PC-3 (cell line): ENCODE data around the gene SUGCT. TPM values are rescaled to one million over a fixed set of nuclear protein-coding genes. Genes with fewer than 3 reads are reported as not detected.

Experiments used
- ATAC-seq: fragments of 200-7000 bp; cut with Tn5 transposase; 2 replicates; pipeline ENCODE4 v1.9.1; 2020; ENCODE audit warnings: mild to moderate bottlenecking, moderate library complexity
- BruUV-seq: library from RNA; stranded (reverse); fragments of 400-500 nt; replicated peaks from 2 replicates; lab custom pipeline; 2021; lab: Mats Ljungman, UMichigan
- CTCF ChIA-PET: fragments of 300-600 bp; sonication (Branson Sonifier 250); formaldehyde crosslinking; loops from one replicate; lab custom pipeline; 2022; ENCODE audit warnings: antibody characterized with exemption; lab: Charles Lee
- POLR2A ChIA-PET: fragments of 300-600 bp; sonication (Branson Sonifier 250); formaldehyde crosslinking; loops from one replicate; lab custom pipeline; 2022; ENCODE audit warnings: antibody characterized with exemption; ENCODE audit not compliant: unreplicated experiment; lab: Charles Lee
- DNase-seq: peaks from one replicate; pipeline ENCODE4 v3.0.0-alpha.2; 2015
- H2AFZ ChIP-seq: fragments of 300-600 bp; sonication (generic); 2 replicates; pipeline ENCODE4 v1.6.0; 2016; ENCODE audit warnings: antibody characterized with exemption, low read length
- H3F3A ChIP-seq: fragments of 300-600 bp; sonication (generic); one replicate; pipeline ENCODE4 v1.6.0; 2017; ENCODE audit warnings: antibody characterized with exemption, low read length, control low read depth, mild to moderate bottlenecking; ENCODE audit not compliant: unreplicated experiment
- H3K27ac ChIP-seq: fragments of 300-600 bp; sonication (generic); 2 replicates; pipeline ENCODE4 v1.5.1; 2016; ENCODE audit warnings: mild to moderate bottlenecking, low read length
- H3K27me3 ChIP-seq: fragments of 300-600 bp; sonication (generic); 2 replicates; pipeline ENCODE4 v1.6.1; 2016; ENCODE audit warnings: low read length, mixed read lengths
- H3K36me3 ChIP-seq: fragments of 300-600 bp; sonication (generic); 2 replicates; pipeline ENCODE4 v1.6.1; 2016; ENCODE audit warnings: low read depth, mixed run types, low read length, mixed read lengths
- H3K4me1 ChIP-seq: fragments of 300-600 bp; sonication (generic); 2 replicates; pipeline ENCODE4 v1.5.1; 2016; ENCODE audit warnings: low read length; ENCODE audit not compliant: insufficient read depth
- H3K4me2 ChIP-seq: fragments of 300-600 bp; sonication (generic); 2 replicates; pipeline ENCODE4 v1.6.0; 2016; ENCODE audit warnings: low read length
- H3K4me3 ChIP-seq: fragments of 300-600 bp; sonication (generic); 2 replicates; pipeline ENCODE4 v1.5.1; 2016; ENCODE audit warnings: mild to moderate bottlenecking, low read length, mixed read lengths
- H3K79me2 ChIP-seq: fragments of 300-600 bp; sonication (generic); 2 replicates; pipeline ENCODE4 v1.6.1; 2017; ENCODE audit warnings: low read length, mixed read lengths
- H3K9ac ChIP-seq: fragments of 300-600 bp; sonication (generic); 2 replicates; pipeline ENCODE4 v1.6.0; 2016; ENCODE audit warnings: mild to moderate bottlenecking, low read length
- H3K9me2 ChIP-seq: fragments of 300-600 bp; sonication (generic); replicated peaks from 2 replicates; pipeline ENCODE4 v1.6.1; 2016; ENCODE audit warnings: mixed run types, low read length, mixed read lengths
- H3K9me3 ChIP-seq: fragments of 300-600 bp; sonication (generic); 2 replicates; pipeline ENCODE4 v1.6.1; 2016; ENCODE audit warnings: low read length, mixed read lengths
- H4K20me1 ChIP-seq: fragments of 300-600 bp; sonication (generic); 2 replicates; pipeline ENCODE4 v1.6.1; 2016; ENCODE audit warnings: low read length, mixed read lengths
- EZH2 ChIP-seq: fragments of 300-600 bp; sonication (generic); IDR thresholded peaks from one replicate; pipeline ENCODE4 v1.6.1; 2017; ENCODE audit warnings: antibody characterized with exemption, mild to moderate bottlenecking, low read length; ENCODE audit not compliant: unreplicated experiment
- EZH2phosphoT487 ChIP-seq: fragments of 300-600 bp; sonication (generic); IDR thresholded peaks from 2 replicates; pipeline ENCODE4 v1.6.1; 2018; ENCODE audit warnings: mild to moderate bottlenecking, antibody characterized with exemption, low read length, borderline replicate concordance
- intact Hi-C: fragments of 100-400 bp; cut with micrococcal nuclease; formaldehyde crosslinking; loops from 2 replicates; pipeline ENCODE4 v1.9.0; 2023
- total RNA-seq: library from RNA; depleted of rRNA; stranded (reverse); fragments of >200 nt; gene quantifications from 2 replicates; pipeline ENCODE4 v1.2.3, GENCODE V29; 2014
- TF ChIP-seq, protein P1 (sequence below): fragments of 300-600 bp; sonication (generic); conservative IDR thresholded peaks from 2 replicates; pipeline ENCODE4 v1.5.1; 2017; ENCODE audit warnings: antibody characterized with exemption, low read depth, mild to moderate bottlenecking, low read length

The SUGCT gene
- total RNA-seq, 1 experiment from 2014 or later: 2.9 TPM

DNA sequence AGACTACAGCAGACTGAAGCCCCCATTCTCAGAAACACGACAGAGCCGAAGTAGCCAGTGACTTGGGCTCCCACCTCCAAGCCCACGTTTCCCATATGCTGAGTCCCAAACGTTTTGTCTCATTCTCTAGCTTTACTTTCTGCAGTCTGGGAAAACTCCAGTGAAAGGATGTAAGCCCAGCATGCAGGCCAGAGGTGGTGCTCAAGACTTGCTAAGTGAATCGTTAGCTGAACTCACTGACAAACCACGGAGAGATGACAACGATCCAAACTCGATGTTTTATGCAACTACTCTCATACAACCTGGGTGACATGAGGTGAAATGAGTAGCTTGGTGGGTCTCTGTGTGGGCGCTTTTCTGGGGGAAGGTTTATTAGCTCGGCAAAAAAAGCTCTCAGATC is 731.8 kb downstream of the SUGCT start:
- Histone ChIP-seq H4K20me1 (no peaks in the 10 kb centered on the region), H3K9ac (no peak overlapping the region), H3F3A (no peaks in the 10 kb centered on the region), H3K27me3 (no peaks in the 10 kb centered on the region), H3K79me2 (no peaks in the 10 kb centered on the region), H3K27ac (no peak overlapping the region), H3K9me2 (no peaks in the 10 kb centered on the region), H3K4me3 (no peak overlapping the region), H3K4me1 (no peaks in the 10 kb centered on the region), H3K9me3 (no peaks in the 10 kb centered on the region), H3K36me3 (no peaks in the 10 kb centered on the region), H2AFZ (no peak overlapping the region), H3K4me2 (no peak overlapping the region)
- BruUV-seq: no TSS peak
- ATAC-seq (no peak), DNase-seq (no peak)
- ChIA-PET POLR2A (no interaction called here), CTCF (no interaction called here)
- intact Hi-C loops: no loop called here
- TF ChIP-seq, protein P1, sequence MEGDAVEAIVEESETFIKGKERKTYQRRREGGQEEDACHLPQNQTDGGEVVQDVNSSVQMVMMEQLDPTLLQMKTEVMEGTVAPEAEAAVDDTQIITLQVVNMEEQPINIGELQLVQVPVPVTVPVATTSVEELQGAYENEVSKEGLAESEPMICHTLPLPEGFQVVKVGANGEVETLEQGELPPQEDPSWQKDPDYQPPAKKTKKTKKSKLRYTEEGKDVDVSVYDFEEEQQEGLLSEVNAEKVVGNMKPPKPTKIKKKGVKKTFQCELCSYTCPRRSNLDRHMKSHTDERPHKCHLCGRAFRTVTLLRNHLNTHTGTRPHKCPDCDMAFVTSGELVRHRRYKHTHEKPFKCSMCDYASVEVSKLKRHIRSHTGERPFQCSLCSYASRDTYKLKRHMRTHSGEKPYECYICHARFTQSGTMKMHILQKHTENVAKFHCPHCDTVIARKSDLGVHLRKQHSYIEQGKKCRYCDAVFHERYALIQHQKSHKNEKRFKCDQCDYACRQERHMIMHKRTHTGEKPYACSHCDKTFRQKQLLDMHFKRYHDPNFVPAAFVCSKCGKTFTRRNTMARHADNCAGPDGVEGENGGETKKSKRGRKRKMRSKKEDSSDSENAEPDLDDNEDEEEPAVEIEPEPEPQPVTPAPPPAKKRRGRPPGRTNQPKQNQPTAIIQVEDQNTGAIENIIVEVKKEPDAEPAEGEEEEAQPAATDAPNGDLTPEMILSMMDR: no peak
- TF ChIP-seq EZH2phosphoT487 (no peak), EZH2 (no peak)

DNA sequence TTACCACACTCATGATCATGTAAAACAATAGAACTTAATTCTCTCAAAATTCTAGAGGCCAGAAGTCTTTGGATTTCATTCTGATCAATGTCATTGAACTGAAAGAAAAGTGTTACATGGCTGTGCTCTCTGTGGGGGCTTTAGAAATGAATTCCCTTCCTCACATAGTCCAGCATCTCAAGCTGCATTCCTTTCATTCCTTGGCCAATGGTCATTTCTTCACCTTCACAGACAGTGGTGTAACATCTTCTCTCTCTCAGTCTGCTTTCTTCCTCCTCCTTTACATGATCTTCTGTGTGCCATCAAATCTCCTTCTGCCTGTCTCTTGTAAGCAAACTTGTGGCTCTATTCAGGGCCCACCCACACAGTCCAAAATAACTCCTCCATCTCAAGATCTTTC is 735.3 kb downstream of the SUGCT start:
- no peaks in the 10 kb centered on the region for H3F3A ChIP-seq

DNA sequence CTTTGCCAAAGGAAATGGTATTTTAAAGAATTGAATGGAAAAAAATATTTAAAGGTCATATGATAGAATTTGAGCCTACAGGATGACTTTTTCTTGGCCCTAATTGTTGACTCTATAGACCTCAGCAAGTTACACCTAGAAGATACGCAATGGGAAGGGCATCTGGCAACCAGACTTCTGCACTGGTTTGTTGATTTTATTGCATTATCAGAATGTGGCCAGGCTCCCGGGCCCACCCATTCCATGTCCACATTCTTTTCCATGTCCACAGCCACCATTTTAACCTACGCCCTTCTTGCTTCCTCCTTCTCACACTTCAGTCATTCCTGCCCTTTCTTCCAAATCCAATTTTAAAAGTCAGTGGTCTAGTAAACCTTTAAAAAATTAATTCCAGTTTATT is 738.4 kb downstream of the SUGCT start:
- Histone ChIP-seq H3K27me3 (no peaks in the 10 kb centered on the region), H3K36me3 (no peaks in the 10 kb centered on the region), H3K27ac (no peak overlapping the region), H3K9me2 (no peaks in the 10 kb centered on the region; the same call in 1 of the 2 replicates), H3K4me2 (no peak overlapping the region), H3K9ac (no peak overlapping the region), H3K79me2 (no peaks in the 10 kb centered on the region), H3K9me3 (no peaks in the 10 kb centered on the region), H3K4me1 (no peaks in the 10 kb centered on the region), H4K20me1 (no peaks in the 10 kb centered on the region), H3F3A (no peaks in the 10 kb centered on the region), H3K4me3 (no peak overlapping the region), H2AFZ (no peak overlapping the region)
- ChIA-PET POLR2A (interaction anchor here (0.5 kb wide), 1 partner anchor 31 kb away, joined by 3 read pairs; no protein-coding TSS in a partner anchor), CTCF (no interaction called here)
- no peak for DNase-seq
- ATAC-seq: no peak
- intact Hi-C loops: no loop called here
- TF ChIP-seq, protein P1: no peak
- no peak for TF ChIP-seq EZH2phosphoT487
- no peak for TF ChIP-seq EZH2
- no TSS peak for BruUV-seq

More for the DNA sequence above, 735.3 kb downstream of the SUGCT start:
- BruUV-seq: no TSS peak
- Histone ChIP-seq H2AFZ (no peak overlapping the region), H3K4me1 (no peaks in the 10 kb centered on the region), H3K79me2 (no peaks in the 10 kb centered on the region), H3K4me2 (no peak overlapping the region), H3K9ac (no peak overlapping the region), H4K20me1 (no peaks in the 10 kb centered on the region), H3K9me3 (no peaks in the 10 kb centered on the region), H3K36me3 (no peaks in the 10 kb centered on the region), H3K9me2 (no peaks in the 10 kb centered on the region; the same call in 1 of the 2 replicates), H3K27me3 (no peaks in the 10 kb centered on the region), H3K4me3 (no peak overlapping the region), H3K27ac (no peak overlapping the region)
- ChIA-PET POLR2A (no interaction called here), CTCF (no interaction called here)
- TF ChIP-seq EZH2 (no peak), EZH2phosphoT487 (no peak)
- TF ChIP-seq, protein P1: no peak
- intact Hi-C loops: no loop called here
- no peak for DNase-seq
- ATAC-seq: no peak
